ENCODE data around the gene ELAVL3.

DNA sequence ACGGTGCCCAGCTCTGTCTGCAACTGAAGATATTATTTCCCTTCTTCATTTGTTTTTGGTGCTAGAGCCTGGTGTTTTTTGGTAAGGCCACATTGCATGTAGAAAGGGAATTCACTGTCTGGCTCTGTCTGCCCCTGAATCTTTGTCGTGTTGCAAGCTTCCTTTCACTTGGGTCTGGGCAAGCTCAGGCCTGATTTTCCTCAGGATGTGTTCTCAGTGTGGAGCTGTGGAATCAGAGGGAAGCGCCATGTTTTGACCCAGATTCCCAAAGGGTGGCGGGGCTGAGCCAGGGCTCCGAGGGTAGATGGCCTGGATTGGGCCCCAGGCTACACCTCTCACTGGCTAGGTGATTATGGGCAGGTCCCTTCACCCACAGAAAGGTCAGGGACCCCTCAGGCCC, 36.8 kb downstream of the ELAVL3 start:
- TF ChIP-seq, protein P1, sequence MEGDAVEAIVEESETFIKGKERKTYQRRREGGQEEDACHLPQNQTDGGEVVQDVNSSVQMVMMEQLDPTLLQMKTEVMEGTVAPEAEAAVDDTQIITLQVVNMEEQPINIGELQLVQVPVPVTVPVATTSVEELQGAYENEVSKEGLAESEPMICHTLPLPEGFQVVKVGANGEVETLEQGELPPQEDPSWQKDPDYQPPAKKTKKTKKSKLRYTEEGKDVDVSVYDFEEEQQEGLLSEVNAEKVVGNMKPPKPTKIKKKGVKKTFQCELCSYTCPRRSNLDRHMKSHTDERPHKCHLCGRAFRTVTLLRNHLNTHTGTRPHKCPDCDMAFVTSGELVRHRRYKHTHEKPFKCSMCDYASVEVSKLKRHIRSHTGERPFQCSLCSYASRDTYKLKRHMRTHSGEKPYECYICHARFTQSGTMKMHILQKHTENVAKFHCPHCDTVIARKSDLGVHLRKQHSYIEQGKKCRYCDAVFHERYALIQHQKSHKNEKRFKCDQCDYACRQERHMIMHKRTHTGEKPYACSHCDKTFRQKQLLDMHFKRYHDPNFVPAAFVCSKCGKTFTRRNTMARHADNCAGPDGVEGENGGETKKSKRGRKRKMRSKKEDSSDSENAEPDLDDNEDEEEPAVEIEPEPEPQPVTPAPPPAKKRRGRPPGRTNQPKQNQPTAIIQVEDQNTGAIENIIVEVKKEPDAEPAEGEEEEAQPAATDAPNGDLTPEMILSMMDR (IDR thresholded peaks at IDR 0.05), result no peak
- no peak for TF ChIP-seq POLR2A (IDR thresholded peaks at IDR 0.05)

Measured in thyroid gland (tissue), 4 donors.